Effector memory CD4-positive, alpha-beta T cell (primary cell): ENCODE results near the gene ITPR2.
"Not testable (repeated sequence)": the region's sequence is repeated elsewhere in the genome, so short reads cannot be mapped to it uniquely, and the experiment has no call there.

Source experiments
- DNase-seq, 3 donors: peaks; one replicate each; pipeline ENCODE4 v3.0.0-alpha.2; 2020
- H3K27ac ChIP-seq: 2 replicates; pipeline ENCODE4 v1.7.0; 2013; ENCODE audit warnings: mild to moderate bottlenecking, low read length, moderate library complexity; ENCODE audit not compliant: insufficient read depth, poor library complexity, severe bottlenecking
- H3K27me3 ChIP-seq: replicated peaks from 2 replicates; pipeline ENCODE4 v1.7.0; 2013; ENCODE audit warnings: mild to moderate bottlenecking, low read length; ENCODE audit not compliant: insufficient read depth, control insufficient read depth, poor library complexity, severe bottlenecking
- H3K36me3 ChIP-seq: 2 replicates; pipeline ENCODE4 v1.7.0; 2013; ENCODE audit warnings: mild to moderate bottlenecking, low read length, moderate library complexity; ENCODE audit not compliant: control insufficient read depth, insufficient read depth
- H3K4me1 ChIP-seq: 2 replicates; pipeline ENCODE4 v1.7.0; 2013; ENCODE audit warnings: low read length, mild to moderate bottlenecking; ENCODE audit not compliant: control insufficient read depth, insufficient read depth, poor library complexity, severe bottlenecking
- H3K4me3 ChIP-seq: 2 replicates; pipeline ENCODE4 v1.7.0; 2013; ENCODE audit warnings: low read length, low read depth, mild to moderate bottlenecking; ENCODE audit not compliant: insufficient read depth, poor library complexity, severe bottlenecking
- H3K9me3 ChIP-seq: 2 replicates; pipeline ENCODE4 v1.7.0; 2013; ENCODE audit warnings: mild to moderate bottlenecking, low read length, moderate library complexity; ENCODE audit not compliant: control insufficient read depth

The ITPR2 gene

GRCh38 chr12:26767116-26767515, 65.9 kb downstream of the ITPR2 start:
- Histone ChIP-seq H3K27ac (no peak overlapping the region), H3K4me1 (no peaks in the 10 kb centered on the region)

GRCh38 chr12:26762186-26762585, 70.8 kb downstream of the ITPR2 start:
- H3K9me3 ChIP-seq, result peaks cover 6% of the 10 kb centered on the region
- H3K27ac ChIP-seq, result no peak overlapping the region
- no peak overlapping the region for H3K4me3 ChIP-seq
- H3K4me1 ChIP-seq, result no peaks in the 10 kb centered on the region
- no peaks in the 10 kb centered on the region for H3K27me3 ChIP-seq
- H3K36me3 ChIP-seq, result no peaks in the 10 kb centered on the region
- DNase-seq, result no peak

More at GRCh38 chr12:26767116-26767515, 65.9 kb downstream of the ITPR2 start:
- Histone ChIP-seq H3K4me3 (no peak overlapping the region), H3K9me3 (peaks cover 3% of the 10 kb centered on the region), H3K36me3 (no peaks in the 10 kb centered on the region), H3K27me3 (no peaks in the 10 kb centered on the region)
- no peak for DNase-seq

GRCh38 chr12:26761775-26762174, 71.2 kb downstream of the ITPR2 start:
- Histone ChIP-seq H3K9me3 (peaks cover 6% of the 10 kb centered on the region), H3K36me3 (no peaks in the 10 kb centered on the region), H3K4me1 (no peaks in the 10 kb centered on the region), H3K27me3 (no peaks in the 10 kb centered on the region), H3K4me3 (no peak overlapping the region), H3K27ac (no peak overlapping the region)
- DNase-seq, result no peak

DNA sequence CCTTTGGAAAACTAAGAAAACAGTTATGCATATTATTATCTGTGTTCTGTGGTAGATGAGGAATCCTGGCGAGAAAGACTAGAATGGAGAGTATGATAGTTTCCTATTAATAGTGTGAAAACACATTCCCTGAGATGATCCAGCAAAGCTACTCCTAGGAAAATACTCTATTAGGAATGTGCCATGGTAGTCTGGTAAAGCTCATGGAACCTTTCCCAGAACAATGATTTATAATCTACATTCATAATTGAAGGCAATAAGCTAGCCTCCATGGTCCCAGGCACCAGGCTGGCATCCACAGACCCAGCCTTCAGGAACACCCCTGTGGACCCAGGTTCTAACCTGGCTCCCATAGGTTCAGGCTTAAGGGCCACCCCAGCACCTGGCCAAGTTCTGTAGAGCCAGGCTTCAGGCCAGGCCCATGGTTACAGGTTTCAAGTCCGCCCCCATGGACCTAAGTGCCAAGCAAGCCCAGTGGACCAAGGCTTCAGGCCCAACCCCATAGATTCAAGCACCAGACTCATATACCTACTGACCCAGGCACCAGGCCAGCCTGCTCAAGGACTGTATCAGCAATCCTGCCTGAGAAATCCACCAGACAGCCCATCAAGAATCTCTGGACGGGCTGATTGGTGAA, 72.2 kb downstream of the ITPR2 start:
- H3K36me3 ChIP-seq, result no peaks in the 10 kb centered on the region
- H3K4me1 ChIP-seq, result no peaks in the 10 kb centered on the region
- no peak overlapping the region for H3K27ac ChIP-seq
- H3K27me3 ChIP-seq, result no peaks in the 10 kb centered on the region
- peaks cover 6% of the 10 kb centered on the region for H3K9me3 ChIP-seq
- H3K4me3 ChIP-seq, result no peak overlapping the region
- DNase-seq, result no peak

DNA sequence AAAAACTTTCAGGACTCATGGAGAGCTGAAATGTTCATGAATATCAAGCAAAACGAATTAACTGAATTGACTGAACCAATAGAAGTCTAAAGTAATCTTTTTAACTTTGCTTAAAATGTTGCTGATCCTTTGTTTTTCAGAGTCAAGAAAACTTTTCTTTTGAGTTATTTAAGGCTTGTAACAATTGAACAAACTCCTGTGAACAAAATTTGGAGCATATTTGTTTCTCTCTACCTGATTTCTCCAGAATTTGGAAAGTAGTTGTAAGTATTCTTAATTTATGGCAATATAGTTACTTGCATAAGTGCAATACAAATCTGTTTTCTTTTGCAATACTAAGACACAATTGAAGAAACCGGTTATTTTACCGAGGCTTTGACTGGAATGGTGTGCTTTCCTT, 77.6 kb downstream of the ITPR2 start:
- H3K4me1 ChIP-seq, H3K27me3 ChIP-seq, H3K36me3 ChIP-seq, DNase-seq, H3K9me3 ChIP-seq, H3K27ac ChIP-seq, H3K4me3 ChIP-seq: not testable (repeated sequence)

DNA sequence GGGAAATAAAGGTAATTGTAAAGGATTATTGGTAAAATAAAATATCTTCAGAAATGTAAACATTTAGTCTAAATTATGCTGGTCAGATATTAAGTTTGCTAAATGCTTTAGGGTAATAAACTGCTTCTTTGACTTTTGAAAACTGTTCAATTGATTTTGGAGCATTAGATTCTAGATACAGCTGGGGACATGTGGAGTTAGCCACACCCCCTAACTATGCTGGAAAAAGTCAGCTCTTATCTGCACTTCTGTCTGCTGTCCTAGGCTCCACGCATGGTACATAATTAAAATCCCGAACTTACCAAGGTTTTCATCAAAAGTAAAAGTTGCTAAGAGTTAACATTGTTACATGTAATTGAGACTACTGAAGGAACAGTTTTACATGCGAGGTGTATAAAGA, 78.8 kb downstream of the ITPR2 start:
- no peak overlapping the region for H3K27ac ChIP-seq
- no peak overlapping the region for H3K4me3 ChIP-seq
- DNase-seq, result no peak
- H3K9me3 ChIP-seq, result no peaks in the 10 kb centered on the region
- H3K36me3 ChIP-seq, result no peaks in the 10 kb centered on the region
- H3K27me3 ChIP-seq, result no peaks in the 10 kb centered on the region
- H3K4me1 ChIP-seq, result peaks cover 3% of the 10 kb centered on the region

DNA sequence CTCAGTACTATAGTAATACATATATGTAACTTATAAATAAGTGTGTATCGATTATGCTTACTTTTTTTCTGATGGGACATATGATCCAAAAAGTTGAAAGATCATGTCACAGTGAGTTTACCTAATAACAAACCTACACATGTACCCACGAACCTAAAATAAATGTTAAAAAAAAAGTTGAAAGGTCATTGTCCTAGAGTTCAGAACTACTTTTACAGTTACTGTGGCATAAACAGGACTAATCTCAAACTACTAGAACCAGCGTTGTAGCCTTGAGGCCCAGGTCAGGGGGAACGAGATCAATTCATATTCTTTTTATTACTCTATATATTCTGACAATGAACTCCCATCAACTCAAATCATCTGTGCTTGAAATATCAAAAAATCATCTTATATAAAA, 81.8 kb downstream of the ITPR2 start:
- H3K4me3 ChIP-seq, result no peak overlapping the region
- no peaks in the 10 kb centered on the region for H3K9me3 ChIP-seq
- H3K27me3 ChIP-seq, result no peaks in the 10 kb centered on the region
- no peaks in the 10 kb centered on the region for H3K36me3 ChIP-seq
- H3K4me1 ChIP-seq, result peaks cover 3% of the 10 kb centered on the region
- no peak for DNase-seq
- H3K27ac ChIP-seq, result no peak overlapping the region

GRCh38 chr12:26750531-26751175, 82.3 kb downstream of the ITPR2 start:
- no peaks in the 10 kb centered on the region for H3K27me3 ChIP-seq
- H3K4me1 ChIP-seq, result peaks cover 3% of the 10 kb centered on the region
- no peak overlapping the region for H3K27ac ChIP-seq
- no peaks in the 10 kb centered on the region for H3K9me3 ChIP-seq
- H3K4me3 ChIP-seq, result no peak overlapping the region
- H3K36me3 ChIP-seq, result no peaks in the 10 kb centered on the region
- DNase-seq, result no peak

DNA sequence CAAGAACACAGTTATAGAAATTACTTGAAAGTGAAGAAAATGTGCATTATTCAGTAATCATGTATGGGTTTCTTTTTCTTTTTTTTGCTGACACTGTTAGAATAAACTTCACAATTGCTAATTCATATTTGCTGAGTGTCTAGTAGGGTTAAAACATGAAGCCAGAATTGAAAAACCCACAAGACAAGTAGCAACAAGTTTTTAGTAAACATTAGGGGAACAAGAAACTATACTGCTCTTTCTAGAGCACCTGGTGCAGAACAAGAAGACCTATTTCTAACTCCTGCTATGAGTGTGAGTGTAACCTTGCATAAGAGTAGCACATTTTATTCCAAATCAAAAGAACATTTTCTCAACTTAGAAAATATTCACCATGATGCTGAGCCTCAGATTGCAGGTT, 83.2 kb downstream of the ITPR2 start:
- H3K36me3 ChIP-seq, result no peaks in the 10 kb centered on the region
- H3K27ac ChIP-seq, result no peak overlapping the region
- peaks cover 3% of the 10 kb centered on the region for H3K4me1 ChIP-seq
- no peak for DNase-seq
- no peaks in the 10 kb centered on the region for H3K27me3 ChIP-seq
- H3K4me3 ChIP-seq, result no peak overlapping the region
- H3K9me3 ChIP-seq, result no peaks in the 10 kb centered on the region

GRCh38 chr12:26748741-26749431, 84.1 kb downstream of the ITPR2 start:
- DNase-seq, result no peak
- Histone ChIP-seq H3K9me3 (no peaks in the 10 kb centered on the region), H3K4me1 (peaks cover 3% of the 10 kb centered on the region), H3K36me3 (no peaks in the 10 kb centered on the region), H3K4me3 (no peak overlapping the region), H3K27ac (no peak overlapping the region), H3K27me3 (no peaks in the 10 kb centered on the region)
